Brain microvascular endothelial cell (primary cell): ENCODE measurements around the gene TRABD2A.

Experiments used
- DNase-seq: peaks from one replicate; pipeline ENCODE4 v3.0.0-alpha.2; 2020
- H3K27ac ChIP-seq: fragments of 250-450 bp; sonication (Bioruptor Pico); 2 replicates; pipeline ENCODE4 v1.5.1; 2020; ENCODE audit warnings: mild to moderate bottlenecking, moderate library complexity
- H3K27me3 ChIP-seq: fragments of 250-450 bp; sonication (Bioruptor Pico); replicated peaks from 2 replicates; pipeline ENCODE4 v1.5.1; 2020; ENCODE audit warnings: mild to moderate bottlenecking
- H3K36me3 ChIP-seq: fragments of 250-450 bp; sonication (Bioruptor Pico); replicated peaks from 2 replicates; pipeline ENCODE4 v1.5.1; 2020; ENCODE audit warnings: mild to moderate bottlenecking
- H3K4me3 ChIP-seq: 2 replicates; pipeline ENCODE4 v1.5.1; 2011; ENCODE audit warnings: low read depth, mild to moderate bottlenecking, control low read depth, low read length, moderate library complexity
- in situ Hi-C: cut with HindIII; loops from 2 replicates; pipeline ENCODE4 v1.10.0; 2017; ENCODE audit warnings: low sequenced_read_pairs, low pct_ligation_motif_present
- TF ChIP-seq, protein P1 (sequence below): IDR thresholded peaks from 2 replicates; pipeline ENCODE4 v1.5.1; 2011; ENCODE audit warnings: low read depth, mild to moderate bottlenecking, moderate library complexity, low read length, control low read depth, inconsistent platforms; ENCODE audit errors: missing control alignments

Gene TRABD2A

DNA sequence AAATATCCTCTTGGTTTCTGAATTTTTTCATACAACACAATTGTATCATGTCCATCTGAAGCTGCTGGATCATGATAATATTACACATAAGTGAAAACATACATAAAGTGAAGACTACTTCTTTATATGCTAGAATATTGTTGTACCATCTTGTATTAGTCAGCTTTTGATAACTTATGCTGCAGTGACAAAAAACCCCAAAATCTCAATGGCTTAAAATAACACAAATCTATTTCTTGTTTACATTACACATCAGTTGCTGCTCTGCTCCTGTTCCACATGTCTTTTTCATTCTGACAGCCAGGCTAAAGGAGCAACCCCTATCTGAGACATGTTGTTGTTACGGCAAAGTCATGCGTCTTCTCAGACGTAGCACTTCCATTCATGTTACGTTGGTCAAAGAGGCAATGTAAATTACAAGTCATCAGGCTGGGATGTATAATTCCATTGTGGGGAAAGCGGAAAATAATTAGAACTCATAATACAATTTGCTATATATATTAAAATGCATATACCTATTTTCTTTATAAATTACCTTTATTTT is 30.3 kb upstream of the TRABD2A start:
- in situ Hi-C loops, result no loop called here
- H3K27me3 ChIP-seq, result no peaks in the 10 kb centered on the region
- TF ChIP-seq, protein P1, sequence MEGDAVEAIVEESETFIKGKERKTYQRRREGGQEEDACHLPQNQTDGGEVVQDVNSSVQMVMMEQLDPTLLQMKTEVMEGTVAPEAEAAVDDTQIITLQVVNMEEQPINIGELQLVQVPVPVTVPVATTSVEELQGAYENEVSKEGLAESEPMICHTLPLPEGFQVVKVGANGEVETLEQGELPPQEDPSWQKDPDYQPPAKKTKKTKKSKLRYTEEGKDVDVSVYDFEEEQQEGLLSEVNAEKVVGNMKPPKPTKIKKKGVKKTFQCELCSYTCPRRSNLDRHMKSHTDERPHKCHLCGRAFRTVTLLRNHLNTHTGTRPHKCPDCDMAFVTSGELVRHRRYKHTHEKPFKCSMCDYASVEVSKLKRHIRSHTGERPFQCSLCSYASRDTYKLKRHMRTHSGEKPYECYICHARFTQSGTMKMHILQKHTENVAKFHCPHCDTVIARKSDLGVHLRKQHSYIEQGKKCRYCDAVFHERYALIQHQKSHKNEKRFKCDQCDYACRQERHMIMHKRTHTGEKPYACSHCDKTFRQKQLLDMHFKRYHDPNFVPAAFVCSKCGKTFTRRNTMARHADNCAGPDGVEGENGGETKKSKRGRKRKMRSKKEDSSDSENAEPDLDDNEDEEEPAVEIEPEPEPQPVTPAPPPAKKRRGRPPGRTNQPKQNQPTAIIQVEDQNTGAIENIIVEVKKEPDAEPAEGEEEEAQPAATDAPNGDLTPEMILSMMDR, result no peak

GRCh38 chr2:84908948-84909713 is 28.2 kb upstream of the TRABD2A start:
- DNase-seq, result no peak
- TF ChIP-seq, protein P1, result no peak
- Histone ChIP-seq H3K27ac (no peak overlapping the region), H3K4me3 (no peak overlapping the region), H3K27me3 (no peaks in the 10 kb centered on the region), H3K36me3 (peaks cover 13% of the 10 kb centered on the region)
- in situ Hi-C loops, result no loop called here

More for the DNA sequence above, 30.3 kb upstream of the TRABD2A start:
- Histone ChIP-seq H3K27ac (no peak overlapping the region), H3K4me3 (no peak overlapping the region), H3K36me3 (peaks cover 7% of the 10 kb centered on the region)
- no peak for DNase-seq

DNA sequence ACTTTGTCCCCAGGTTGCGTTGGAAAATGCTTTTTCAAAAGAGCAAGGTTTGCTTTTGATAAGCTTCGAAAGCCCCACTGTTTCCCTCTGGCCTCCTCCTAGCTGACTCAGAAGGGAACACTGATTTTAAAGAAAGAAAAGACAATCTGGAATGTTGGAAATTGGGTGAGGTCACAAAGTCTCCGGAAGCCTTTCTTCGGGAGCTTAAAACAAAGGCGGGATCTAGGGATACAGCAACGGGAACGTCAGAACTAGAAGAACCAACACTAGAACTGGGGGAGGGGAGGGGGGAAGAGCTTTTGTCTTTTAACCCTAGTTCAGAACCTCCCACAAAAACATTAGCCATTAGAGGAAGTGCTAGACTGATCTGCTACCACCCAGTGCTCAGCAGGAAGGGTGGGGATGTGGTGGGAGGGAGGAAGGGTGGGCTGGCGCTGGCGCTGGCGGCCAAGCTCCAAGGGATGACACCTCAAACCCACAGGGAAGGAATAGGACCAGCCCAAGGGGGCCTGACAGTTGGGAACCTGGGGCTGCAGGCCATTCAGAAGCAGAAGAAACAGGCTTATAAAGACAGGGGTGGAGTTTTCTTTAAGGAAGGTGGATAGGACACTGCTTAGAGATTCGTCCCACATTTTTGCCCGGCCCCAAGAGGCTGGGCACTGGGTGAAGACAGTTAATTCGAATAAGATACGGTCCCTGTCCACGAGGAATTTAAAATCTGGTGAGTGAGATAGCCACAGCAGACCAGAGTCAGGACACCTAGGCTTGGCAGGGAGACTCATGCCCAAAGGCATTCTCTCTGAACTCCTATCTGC is 26.2 kb upstream of the TRABD2A start:
- DNase-seq, result peak; percentile 79
- H3K36me3 ChIP-seq, result peaks cover 13% of the 10 kb centered on the region
- in situ Hi-C loops, result no loop called here
- H3K27ac ChIP-seq, result peak overlapping the region; percentile 92
- H3K4me3 ChIP-seq, result peak overlapping the region; percentile 96
- TF ChIP-seq, protein P1, result no peak
- H3K27me3 ChIP-seq, result no peaks in the 10 kb centered on the region

DNA sequence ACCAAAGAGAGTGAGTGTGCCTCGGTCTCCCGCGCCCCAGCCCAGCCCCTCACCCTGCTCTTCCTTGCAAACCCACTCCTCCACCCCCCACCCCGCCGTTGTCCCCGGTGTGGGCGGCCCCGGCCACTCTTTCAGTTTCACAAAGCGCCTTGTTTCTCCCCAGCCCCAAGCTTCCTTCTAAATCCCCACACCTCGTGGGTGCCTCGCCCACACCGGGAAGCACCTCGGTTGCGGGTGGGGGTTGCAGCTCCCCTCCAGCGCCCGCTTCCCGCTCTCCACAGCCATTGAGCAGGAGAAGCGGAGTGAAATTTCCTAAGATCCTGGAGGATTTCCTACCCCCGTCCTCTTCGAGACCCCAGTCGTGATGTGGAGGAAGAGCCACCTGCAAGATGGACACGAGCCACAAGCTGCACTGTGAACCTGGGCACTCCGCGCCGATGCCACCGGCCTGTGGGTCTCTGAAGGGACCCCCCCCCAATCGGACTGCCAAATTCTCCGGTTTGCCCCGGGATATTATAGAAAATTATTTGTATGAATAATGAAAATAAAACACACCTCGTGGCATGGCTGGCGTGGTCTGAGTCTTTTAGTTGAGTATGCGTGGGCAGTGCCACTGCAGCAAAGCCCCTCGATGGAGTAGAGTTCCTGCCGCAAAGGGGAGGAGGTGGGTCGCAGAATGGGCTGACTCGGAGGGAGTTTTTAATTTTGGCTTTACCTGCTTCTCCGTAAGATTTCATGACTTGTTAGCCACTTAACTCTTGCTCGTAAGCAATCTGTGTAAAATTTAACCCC is 25.4 kb upstream of the TRABD2A start:
- no peak for DNase-seq
- no peaks in the 10 kb centered on the region for H3K27me3 ChIP-seq
- H3K27ac ChIP-seq, result peak overlapping the region; percentile 92
- H3K4me3 ChIP-seq, result peak overlapping the region; percentile 96
- TF ChIP-seq, protein P1, result no peak
- in situ Hi-C loops, result no loop called here
- H3K36me3 ChIP-seq, result peaks cover 13% of the 10 kb centered on the region

DNA sequence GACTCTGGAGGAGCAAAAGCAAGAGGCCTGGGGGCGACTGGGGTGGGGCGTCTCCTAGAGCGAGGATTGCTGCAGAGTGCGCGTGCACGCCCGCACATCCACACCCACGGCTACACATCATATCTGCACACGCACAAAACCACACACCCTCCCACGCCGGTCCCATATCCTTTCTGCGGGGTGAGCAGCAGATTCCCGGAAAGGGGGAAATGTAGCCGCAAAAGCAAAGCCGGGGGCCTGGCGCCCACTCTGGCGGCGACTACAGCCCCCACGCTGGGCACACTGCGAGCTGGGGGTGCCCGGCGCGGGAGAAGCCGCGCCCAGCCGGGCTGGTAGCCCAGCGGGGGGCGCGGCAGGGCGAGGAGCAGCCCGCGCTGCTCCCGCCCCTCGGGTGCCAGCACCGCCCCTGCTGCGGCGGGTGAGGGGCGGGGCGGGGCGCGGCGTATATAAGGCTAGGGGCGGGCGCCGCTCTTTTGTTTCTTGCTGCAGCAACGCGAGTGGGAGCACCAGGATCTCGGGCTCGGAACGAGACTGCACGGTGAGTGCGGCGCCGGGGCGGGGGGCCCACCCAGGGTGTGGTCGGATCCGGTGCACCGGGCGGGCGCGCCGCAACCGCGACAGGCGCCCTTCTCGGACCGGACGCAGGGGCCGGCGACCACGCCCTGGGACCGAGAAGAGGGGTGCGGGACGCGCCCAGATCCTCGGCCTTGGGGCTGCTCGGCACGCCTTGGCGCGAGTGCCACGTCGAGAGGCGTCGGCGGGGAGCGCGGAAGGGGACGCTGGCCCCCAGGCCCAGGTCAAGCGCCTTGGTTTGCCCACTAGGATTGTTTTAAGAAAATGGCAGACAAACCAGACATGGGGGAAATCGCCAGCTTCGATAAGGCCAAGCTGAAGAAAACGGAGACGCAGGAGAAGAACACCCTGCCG is 24.6 kb upstream of the TRABD2A start, which contains the start of gene TMSB10:
Gene TMSB10, plus strand, starts transcription at position 476 of the 927 bp plus-strand sequence.
- in situ Hi-C loops, result no loop called here

More for the DNA sequence above, 24.6 kb upstream of the TRABD2A start, which contains the start of gene TMSB10:
- TF ChIP-seq, protein P1, result no peak
- Histone ChIP-seq H3K36me3 (peaks cover 13% of the 10 kb centered on the region), H3K27me3 (no peaks in the 10 kb centered on the region), H3K27ac (peak within 1 kb of the TSS; percentile 92), H3K4me3 (peak within 1 kb of the TSS; percentile 96)
- peak; percentile 83 for DNase-seq
